ENCODE results near the gene HMGN3. TPM values are rescaled to one million over a fixed set of nuclear protein-coding genes. Genes with fewer than 3 reads are reported as not detected.

The HMGN3 gene
- total RNA-seq, 1 experiment from 2014 or later = 113 TPM

DNA sequence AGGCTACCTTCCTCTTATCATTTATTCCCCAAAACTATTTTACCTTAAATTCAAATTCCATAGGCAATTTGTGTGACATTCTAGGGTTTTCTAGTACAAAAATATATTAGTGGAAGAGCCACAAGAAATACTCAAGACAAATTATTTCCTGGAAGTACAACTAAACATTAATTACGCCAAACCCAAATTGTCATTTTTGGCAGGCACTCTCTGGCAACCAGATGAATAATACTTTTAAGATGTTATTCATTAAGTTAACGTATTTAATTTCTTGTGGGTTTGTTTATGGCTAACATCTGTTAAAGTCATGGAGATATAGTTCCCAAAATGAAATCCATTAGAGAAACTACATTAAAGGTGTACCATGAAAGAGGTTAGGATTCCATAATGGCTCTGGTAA lies 40.5 kb downstream of the HMGN3 start:
- H2AFZ ChIP-seq (ENCODE audit: low read length) = no peak overlapping the region
- no peak for DNase-seq
- H3K4me1 ChIP-seq (ENCODE audit: insufficient read depth, low read length) = no peaks in the 10 kb centered on the region
- TF ChIP-seq EZH2 (IDR thresholded peaks at IDR 0.05; ENCODE audit: low read length, unreplicated experiment) = no peak
- TF ChIP-seq EZH2phosphoT487 (IDR thresholded peaks at IDR 0.05; ENCODE audit: borderline replicate concordance, low read length) = no peak
- TF ChIP-seq CTCF (conservative IDR thresholded peaks at IDR 0.05; ENCODE audit: low read depth, low read length) = no peak
- H3K4me3 ChIP-seq (ENCODE audit: low read length) = no peak overlapping the region
- ATAC-seq = no peak
- BruUV-seq (replicated peaks) = no TSS peak
- intact Hi-C loops (cut with micrococcal nuclease) = no loop called here
- CTCF ChIA-PET = no interaction called here
- no peaks in the 10 kb centered on the region for H3F3A ChIP-seq (ENCODE audit: low read length, unreplicated experiment)
- H3K9ac ChIP-seq (ENCODE audit: low read length) = no peak overlapping the region
- no peaks in the 10 kb centered on the region for H3K9me2 ChIP-seq (replicated peaks; ENCODE audit: low read length)
- no peak overlapping the region for H3K4me2 ChIP-seq (ENCODE audit: low read length)
- no peak overlapping the region for H3K27ac ChIP-seq (ENCODE audit: low read length)
- H4K20me1 ChIP-seq (ENCODE audit: low read length) = no peaks in the 10 kb centered on the region
- POLR2A ChIA-PET (ENCODE audit: unreplicated experiment) = no interaction called here
- no peaks in the 10 kb centered on the region for H3K27me3 ChIP-seq (ENCODE audit: low read length)
- no peaks in the 10 kb centered on the region for H3K9me3 ChIP-seq (ENCODE audit: low read length)
- no peaks in the 10 kb centered on the region for H3K36me3 ChIP-seq (ENCODE audit: low read depth, low read length)
- no peaks in the 10 kb centered on the region for H3K79me2 ChIP-seq (ENCODE audit: low read length)

DNA sequence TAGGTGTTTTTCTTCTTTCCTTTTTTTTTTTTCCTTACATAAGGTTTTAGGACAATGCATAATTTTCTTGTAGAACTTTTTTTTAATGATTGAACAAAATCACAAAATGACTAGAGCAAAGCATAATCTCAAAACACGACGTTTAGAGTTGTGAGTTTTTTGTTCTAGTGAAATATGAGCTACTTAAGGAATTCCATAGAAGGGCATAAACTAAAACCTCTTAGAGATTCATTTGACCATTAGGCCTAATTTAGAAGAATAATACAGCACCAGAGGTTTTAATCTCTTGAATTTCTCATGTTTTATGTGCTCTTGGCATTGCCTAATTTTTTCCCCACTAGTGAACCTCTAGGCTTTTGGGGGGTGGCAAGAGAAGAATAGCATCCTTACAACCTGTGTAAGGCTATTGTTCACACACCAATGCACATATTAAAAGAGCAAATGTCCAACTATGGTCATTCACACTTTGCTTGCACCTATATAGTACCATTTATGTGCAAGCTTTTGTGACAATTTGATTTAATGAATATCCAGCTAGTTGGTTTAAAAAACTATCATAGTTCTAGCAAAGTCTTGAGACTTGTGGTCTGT lies 44.6 kb downstream of the HMGN3 start:
- no TSS peak for BruUV-seq (replicated peaks)
- no peak overlapping the region for H3K27ac ChIP-seq (ENCODE audit: low read length)
- ChIA-PET POLR2A (ENCODE audit: unreplicated experiment) (no interaction called here), CTCF (interaction anchor here (0.6 kb wide), 1 partner anchor 46 kb away, joined by 4 read pairs; no protein-coding TSS in a partner anchor)
- no peaks in the 10 kb centered on the region for H3F3A ChIP-seq (ENCODE audit: low read length, unreplicated experiment)
- no peak for TF ChIP-seq CTCF (conservative IDR thresholded peaks at IDR 0.05; ENCODE audit: low read depth, low read length)
- no peak overlapping the region for H3K4me3 ChIP-seq (ENCODE audit: low read length)
- DNase-seq (no peak), ATAC-seq (no peak)
- H3K9me3 ChIP-seq (ENCODE audit: low read length) = no peaks in the 10 kb centered on the region
- intact Hi-C loops (cut with micrococcal nuclease) = no loop called here
- H2AFZ ChIP-seq (ENCODE audit: low read length) = no peak overlapping the region
- no peaks in the 10 kb centered on the region for H3K79me2 ChIP-seq (ENCODE audit: low read length)
- no peaks in the 10 kb centered on the region for H3K9me2 ChIP-seq (replicated peaks; ENCODE audit: low read length)
- no peaks in the 10 kb centered on the region for H4K20me1 ChIP-seq (ENCODE audit: low read length)
- H3K36me3 ChIP-seq (ENCODE audit: low read depth, low read length) = no peaks in the 10 kb centered on the region
- no peaks in the 10 kb centered on the region for H3K4me1 ChIP-seq (ENCODE audit: insufficient read depth, low read length)
- H3K27me3 ChIP-seq (ENCODE audit: low read length) = no peaks in the 10 kb centered on the region
- H3K9ac ChIP-seq (ENCODE audit: low read length) = no peak overlapping the region
- no peak overlapping the region for H3K4me2 ChIP-seq (ENCODE audit: low read length)

- DNase-seq (no peak), ATAC-seq (no peak)
- no peaks in the 10 kb centered on the region for H3K27me3 ChIP-seq (ENCODE audit: low read length)
- H3K79me2 ChIP-seq (ENCODE audit: low read length) = no peaks in the 10 kb centered on the region
- BruUV-seq (replicated peaks) = no TSS peak
- H3K9me3 ChIP-seq (ENCODE audit: low read length) = no peaks in the 10 kb centered on the region
- H3F3A ChIP-seq (ENCODE audit: low read length, unreplicated experiment) = no peaks in the 10 kb centered on the region
- no peak overlapping the region for H3K9ac ChIP-seq (ENCODE audit: low read length)
- no peak overlapping the region for H3K4me2 ChIP-seq (ENCODE audit: low read length)
- POLR2A ChIA-PET (ENCODE audit: unreplicated experiment) = no interaction called here
- no peaks in the 10 kb centered on the region for H3K4me1 ChIP-seq (ENCODE audit: insufficient read depth, low read length)
- CTCF ChIA-PET = no interaction called here
- H3K27ac ChIP-seq (ENCODE audit: low read length) = no peak overlapping the region
- H4K20me1 ChIP-seq (ENCODE audit: low read length) = no peaks in the 10 kb centered on the region
- no peak for TF ChIP-seq CTCF (conservative IDR thresholded peaks at IDR 0.05; ENCODE audit: low read depth, low read length)
- no peak for TF ChIP-seq EZH2 (IDR thresholded peaks at IDR 0.05; ENCODE audit: low read length, unreplicated experiment)
- no peak for TF ChIP-seq EZH2phosphoT487 (IDR thresholded peaks at IDR 0.05; ENCODE audit: borderline replicate concordance, low read length)
- H3K36me3 ChIP-seq (ENCODE audit: low read depth, low read length) = no peaks in the 10 kb centered on the region
- no peak overlapping the region for H3K4me3 ChIP-seq (ENCODE audit: low read length)
- no peaks in the 10 kb centered on the region for H3K9me2 ChIP-seq (replicated peaks; ENCODE audit: low read length)
- H2AFZ ChIP-seq (ENCODE audit: low read length) = no peak overlapping the region
- intact Hi-C loops (cut with micrococcal nuclease) = no loop called here
Measured at GRCh38 chr6:79188885-79189480, 45.5 kb downstream of the HMGN3 start.
